ENCODE data around the gene FBXO34.
"Not testable (repeated sequence)": the region's sequence is repeated elsewhere in the genome, so short reads cannot be mapped to it uniquely, and the experiment has no call there.

The FBXO34 gene

DNA sequence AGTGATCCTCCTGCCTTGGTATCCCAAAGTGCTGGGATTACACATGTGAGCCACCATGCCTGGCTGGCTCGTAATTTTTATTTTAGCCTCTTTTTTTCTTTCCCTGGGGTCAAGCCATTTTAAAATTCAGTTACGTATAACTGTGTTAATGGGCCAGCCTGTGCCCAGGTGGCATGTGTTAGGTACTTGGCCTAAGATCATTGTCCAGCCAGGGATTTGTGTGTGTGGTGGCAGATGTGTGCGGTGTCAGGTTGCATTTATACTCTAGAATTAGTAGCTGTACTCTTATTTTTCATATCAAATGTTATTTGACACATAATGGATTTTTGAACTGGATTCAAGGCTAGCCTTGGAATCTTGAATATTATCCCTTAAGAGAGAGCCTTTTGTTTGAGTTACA, 69.3 kb downstream of the FBXO34 start:
- TF ChIP-seq, protein P1, sequence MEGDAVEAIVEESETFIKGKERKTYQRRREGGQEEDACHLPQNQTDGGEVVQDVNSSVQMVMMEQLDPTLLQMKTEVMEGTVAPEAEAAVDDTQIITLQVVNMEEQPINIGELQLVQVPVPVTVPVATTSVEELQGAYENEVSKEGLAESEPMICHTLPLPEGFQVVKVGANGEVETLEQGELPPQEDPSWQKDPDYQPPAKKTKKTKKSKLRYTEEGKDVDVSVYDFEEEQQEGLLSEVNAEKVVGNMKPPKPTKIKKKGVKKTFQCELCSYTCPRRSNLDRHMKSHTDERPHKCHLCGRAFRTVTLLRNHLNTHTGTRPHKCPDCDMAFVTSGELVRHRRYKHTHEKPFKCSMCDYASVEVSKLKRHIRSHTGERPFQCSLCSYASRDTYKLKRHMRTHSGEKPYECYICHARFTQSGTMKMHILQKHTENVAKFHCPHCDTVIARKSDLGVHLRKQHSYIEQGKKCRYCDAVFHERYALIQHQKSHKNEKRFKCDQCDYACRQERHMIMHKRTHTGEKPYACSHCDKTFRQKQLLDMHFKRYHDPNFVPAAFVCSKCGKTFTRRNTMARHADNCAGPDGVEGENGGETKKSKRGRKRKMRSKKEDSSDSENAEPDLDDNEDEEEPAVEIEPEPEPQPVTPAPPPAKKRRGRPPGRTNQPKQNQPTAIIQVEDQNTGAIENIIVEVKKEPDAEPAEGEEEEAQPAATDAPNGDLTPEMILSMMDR (IDR thresholded peaks at IDR 0.05; ENCODE audit: low read depth, low read length), result no peak
- no peaks in the 10 kb centered on the region for H3K36me3 ChIP-seq
- H3K9me3 ChIP-seq (ENCODE audit: severe bottlenecking), result no peaks in the 10 kb centered on the region
- no peak overlapping the region for H3K27ac ChIP-seq
- no peak for DNase-seq
- no peak overlapping the region for H3K4me3 ChIP-seq (ENCODE audit: low read depth, low read length)
- H3K27me3 ChIP-seq (ENCODE audit: insufficient read depth, low read depth, severe bottlenecking), result no peaks in the 10 kb centered on the region

DNA sequence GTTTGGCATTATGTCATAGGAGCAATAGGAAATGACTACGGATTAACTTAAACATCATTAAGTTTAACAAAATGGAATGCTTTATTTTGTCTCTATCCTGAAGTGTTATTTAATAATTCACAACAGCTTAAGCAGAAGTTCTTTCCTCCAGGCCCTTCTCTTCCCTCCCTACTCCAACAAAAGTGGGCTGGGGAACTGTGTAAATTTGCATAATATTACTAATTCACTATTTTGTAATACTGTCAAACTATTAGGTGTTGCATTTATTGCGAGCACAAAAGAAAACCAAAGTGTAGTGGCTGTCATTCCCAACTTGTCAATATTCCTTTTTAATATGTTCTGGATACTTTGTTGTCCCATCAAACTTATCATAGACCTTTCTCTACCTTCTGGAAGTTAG, 70.6 kb downstream of the FBXO34 start:
- Histone ChIP-seq H3K9me3 (ENCODE audit: severe bottlenecking) (no peaks in the 10 kb centered on the region), H3K27ac (no peak overlapping the region), H3K4me3 (ENCODE audit: low read depth, low read length) (no peak overlapping the region), H3K36me3 (no peaks in the 10 kb centered on the region), H3K27me3 (ENCODE audit: insufficient read depth, low read depth, severe bottlenecking) (no peaks in the 10 kb centered on the region)
- TF ChIP-seq, protein P1 (IDR thresholded peaks at IDR 0.05; ENCODE audit: low read depth, low read length), result no peak
- DNase-seq, result no peak

DNA sequence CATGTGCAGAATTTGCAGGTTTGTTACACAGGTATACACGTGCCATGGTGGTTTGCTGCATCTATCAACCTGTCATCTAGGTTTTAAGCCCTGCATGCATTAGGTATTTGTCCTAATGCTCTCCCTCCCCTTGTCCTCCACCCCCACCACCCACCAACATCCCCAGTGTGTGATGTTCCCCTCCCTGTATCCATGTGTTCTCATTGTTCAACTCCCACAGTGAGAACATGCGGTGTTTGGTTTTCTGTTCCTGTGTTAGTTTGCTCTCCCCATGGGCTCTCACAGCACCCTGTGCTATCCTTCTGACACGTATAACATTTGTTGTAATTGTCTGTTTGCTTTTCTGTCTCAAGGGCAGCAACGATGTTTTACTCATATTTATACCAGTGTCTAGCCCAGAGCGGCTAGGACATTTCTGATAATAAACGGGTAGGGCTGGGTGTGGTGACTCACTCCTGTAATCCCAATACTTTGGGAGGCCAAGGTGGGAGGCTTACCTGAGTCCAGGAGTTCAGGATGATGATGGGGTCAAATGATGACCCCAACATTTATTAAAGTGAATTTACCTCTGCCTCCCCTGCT, 73.5 kb downstream of the FBXO34 start:
- not testable (repeated sequence) for H3K4me3 ChIP-seq (ENCODE audit: low read depth, low read length); DNase-seq; H3K27me3 ChIP-seq (ENCODE audit: insufficient read depth, low read depth, severe bottlenecking); H3K27ac ChIP-seq; H3K9me3 ChIP-seq (ENCODE audit: severe bottlenecking); H3K36me3 ChIP-seq

DNA sequence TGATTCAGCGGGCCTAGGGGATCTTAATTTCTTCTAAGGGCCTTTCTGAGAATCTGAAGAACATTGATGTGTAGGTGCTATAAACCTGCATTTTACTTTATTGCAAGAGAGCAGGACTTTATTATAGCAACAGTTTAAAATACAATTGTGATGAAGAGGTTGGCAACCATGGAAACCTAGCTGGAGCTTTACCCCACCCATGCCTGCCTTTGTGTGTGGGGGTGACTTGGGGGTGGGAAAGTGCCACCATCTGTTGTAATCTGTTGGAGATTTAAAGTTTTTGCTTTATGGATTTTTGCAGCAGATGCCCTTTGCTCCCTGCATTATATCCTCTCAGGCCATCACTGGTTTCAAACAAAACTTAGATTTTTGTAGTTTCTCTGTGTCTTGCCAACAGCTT, 75.8 kb downstream of the FBXO34 start:
- no peaks in the 10 kb centered on the region for H3K27me3 ChIP-seq (ENCODE audit: insufficient read depth, low read depth, severe bottlenecking)
- no peaks in the 10 kb centered on the region for H3K9me3 ChIP-seq (ENCODE audit: severe bottlenecking)
- DNase-seq, result no peak
- TF ChIP-seq, protein P1 (IDR thresholded peaks at IDR 0.05; ENCODE audit: low read depth, low read length), result no peak
- H3K27ac ChIP-seq, result no peak overlapping the region
- H3K4me3 ChIP-seq (ENCODE audit: low read depth, low read length), result no peak overlapping the region
- H3K36me3 ChIP-seq, result peaks cover 15% of the 10 kb centered on the region

DNA sequence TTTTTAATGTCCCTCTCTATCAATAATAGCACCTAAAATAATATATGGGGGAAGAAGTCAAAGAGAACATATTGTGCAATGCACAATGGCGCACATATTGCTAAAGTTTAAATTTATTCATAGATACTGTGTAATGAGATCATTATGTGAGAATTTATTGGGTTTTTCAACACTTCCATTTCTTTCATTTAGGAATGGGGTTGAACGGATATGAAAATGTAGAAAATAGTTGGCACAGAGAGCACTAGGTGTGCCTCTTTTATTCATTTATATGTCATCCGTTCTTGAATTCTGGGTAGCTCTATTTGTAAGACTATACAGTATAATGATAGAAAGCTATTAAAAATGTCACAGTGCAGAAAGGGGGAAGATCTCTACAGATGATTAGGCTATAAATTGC, 76.5 kb downstream of the FBXO34 start:
- H3K4me3 ChIP-seq (ENCODE audit: low read depth, low read length), result no peak overlapping the region
- H3K27me3 ChIP-seq (ENCODE audit: insufficient read depth, low read depth, severe bottlenecking), result no peaks in the 10 kb centered on the region
- H3K9me3 ChIP-seq (ENCODE audit: severe bottlenecking), result no peaks in the 10 kb centered on the region
- no peak overlapping the region for H3K27ac ChIP-seq
- peaks cover 20% of the 10 kb centered on the region for H3K36me3 ChIP-seq
- TF ChIP-seq, protein P1 (IDR thresholded peaks at IDR 0.05; ENCODE audit: low read depth, low read length), result no peak
- no peak for DNase-seq

DNA sequence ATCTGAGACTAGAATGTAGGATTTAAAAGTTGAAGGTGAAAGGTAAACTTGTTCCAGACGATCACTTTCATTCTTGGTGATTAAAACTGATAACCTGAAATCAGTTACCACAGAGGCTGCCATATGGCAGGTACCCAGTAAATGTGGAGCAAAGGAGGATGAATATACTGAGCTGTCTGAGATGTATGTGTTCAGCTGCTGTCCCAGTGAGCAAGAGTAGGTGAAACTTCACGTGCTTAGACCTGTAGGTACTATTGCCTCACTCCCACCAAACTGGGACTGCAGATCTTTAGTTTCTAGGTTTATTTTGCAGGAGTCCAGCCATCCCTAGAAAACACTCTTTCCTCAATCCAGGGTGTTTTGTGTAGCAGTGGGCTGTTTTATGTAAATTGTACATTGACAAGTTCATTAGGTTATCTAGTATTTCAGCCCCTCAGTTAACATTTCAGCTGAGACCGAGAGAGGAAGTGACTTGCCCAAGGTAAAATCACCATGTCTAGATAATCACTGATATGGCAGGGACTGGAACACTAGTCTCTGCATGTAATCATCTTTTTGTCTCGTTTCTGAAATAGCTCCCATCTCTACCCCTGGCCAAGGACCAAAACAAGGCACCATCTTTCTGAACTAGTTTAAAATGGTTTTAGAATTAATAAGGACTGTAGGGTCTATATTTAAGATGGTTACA, 77.7 kb downstream of the FBXO34 start:
- no peaks in the 10 kb centered on the region for H3K9me3 ChIP-seq (ENCODE audit: severe bottlenecking)
- no peaks in the 10 kb centered on the region for H3K27me3 ChIP-seq (ENCODE audit: insufficient read depth, low read depth, severe bottlenecking)
- no peak for DNase-seq
- no peak overlapping the region for H3K4me3 ChIP-seq (ENCODE audit: low read depth, low read length)
- peaks cover 22% of the 10 kb centered on the region for H3K36me3 ChIP-seq
- TF ChIP-seq, protein P1 (IDR thresholded peaks at IDR 0.05; ENCODE audit: low read depth, low read length), result no peak
- no peak overlapping the region for H3K27ac ChIP-seq
